Suprapubic skin (tissue), 4 donors: ENCODE results near the gene KRT20. TPM values are rescaled to one million over a fixed set of nuclear protein-coding genes. Genes with fewer than 3 reads are reported as not detected.
A peak's percentile ranks its signal among the peaks of the same experiment; 100 is the strongest.
"Not testable (repeated sequence)": the region's sequence is repeated elsewhere in the genome, so short reads cannot be mapped to it uniquely, and the experiment has no call there.

Source experiments
- DNase-seq, 2 donors: peaks; one replicate each; pipeline ENCODE4 v3.0.0-alpha.2; 2019; ENCODE audit warnings: low spot score in 2 of 2
- H3K27ac ChIP-seq: fragments of 200-600 bp; sonication (generic); one replicate; pipeline ENCODE4 v1.5.1; 2019
- H3K27me3 ChIP-seq: fragments of 200-600 bp; sonication (generic); one replicate; pipeline ENCODE4 v1.5.1; 2019
- H3K36me3 ChIP-seq: fragments of 200-600 bp; sonication (generic); one replicate; pipeline ENCODE4 v1.5.1; 2019
- H3K4me1 ChIP-seq: fragments of 200-600 bp; sonication (generic); one replicate; pipeline ENCODE4 v1.5.1; 2019
- H3K4me3 ChIP-seq: fragments of 200-600 bp; sonication (generic); one replicate; pipeline ENCODE4 v1.5.1; 2019; ENCODE audit warnings: mild to moderate bottlenecking
- H3K9me3 ChIP-seq: fragments of 200-600 bp; sonication (generic); one replicate; pipeline ENCODE4 v1.5.1; 2019
- CTCF ChIP-seq, 2 donors: fragments of 200-600 bp in 1 of 2; fragments of 450-650 bp in 1 of 2; sonication (generic) in 1 of 2; IDR thresholded peaks; one replicate each; pipeline ENCODE4 v1.5.1; 2016 to 2019; ENCODE audit warnings: antibody characterized with exemption in 2 of 2, mild to moderate bottlenecking in 1 of 2, moderate library complexity in 1 of 2
- EP300 ChIP-seq: sonication (generic); formaldehyde crosslinking; IDR thresholded peaks from one replicate; pipeline ENCODE4 v1.6.1; 2017; ENCODE audit warnings: antibody characterized with exemption
- POLR2A ChIP-seq, 2 donors: fragments of 450-650 bp; IDR thresholded peaks; one replicate each; pipeline ENCODE4 v1.6.1; 2017; ENCODE audit warnings: antibody characterized with exemption in 2 of 2, mild to moderate bottlenecking in 2 of 2, moderate library complexity in 2 of 2
- POLR2AphosphoS5 ChIP-seq, 3 donors: sonication (generic); formaldehyde crosslinking; IDR thresholded peaks; one replicate each; pipeline ENCODE4 v1.6.1; 2017; ENCODE audit warnings: antibody characterized with exemption in 3 of 3
- WGBS: methylation state at CpG from one replicate; pipeline ENCODE4 v1.1.5; 2018; 5-methylcytosine and 5-hydroxymethylcytosine counted together
- total RNA-seq, 4 donors: library from RNA; depleted of rRNA; stranded (reverse); fragments of >200 nt; gene quantifications; one replicate each; pipeline ENCODE4 v1.1.0, GENCODE V29; 2016

KRT20 gene
- total RNA-seq, 4 donors from 2014 or later = 0.60 TPM; not detected in 3

- TF ChIP-seq POLR2A (IDR thresholded peaks at IDR 0.05) (no peak), CTCF (IDR thresholded peaks at IDR 0.05) (no peak), POLR2AphosphoS5 (IDR thresholded peaks at IDR 0.05) (no peak)
- no peak for DNase-seq
- H3K9me3 ChIP-seq = no peaks in the 10 kb centered on the region
- H3K4me3 ChIP-seq = no peak overlapping the region
- no peaks in the 10 kb centered on the region for H3K36me3 ChIP-seq
- 63% methylated on average over 2 of the region's 2 CpGs for WGBS
- peaks cover 10% of the 10 kb centered on the region for H3K4me1 ChIP-seq
- H3K27me3 ChIP-seq = no peaks in the 10 kb centered on the region
- no peak overlapping the region for H3K27ac ChIP-seq
Measured at GRCh38 chr17:40921026-40921425, 36.0 kb upstream of the KRT20 start.

GRCh38 chr17:40917116-40917515 is 32.1 kb upstream of the KRT20 start:
- H3K4me1 ChIP-seq = peaks cover 32% of the 10 kb centered on the region
- not testable (repeated sequence) for H3K4me3 ChIP-seq, DNase-seq, H3K9me3 ChIP-seq, H3K27ac ChIP-seq, H3K27me3 ChIP-seq, H3K36me3 ChIP-seq
- 98% methylated on average over 2 of the region's 2 CpGs for WGBS

GRCh38 chr17:40916366-40916765 is 31.3 kb upstream of the KRT20 start:
- H3K36me3 ChIP-seq = no peaks in the 10 kb centered on the region
- no peaks in the 10 kb centered on the region for H3K27me3 ChIP-seq
- TF ChIP-seq POLR2AphosphoS5 (IDR thresholded peaks at IDR 0.05) (no peak), POLR2A (IDR thresholded peaks at IDR 0.05) (no peak), CTCF (IDR thresholded peaks at IDR 0.05) (no peak), EP300 (no peak)
- WGBS = 0% methylated on average over 1 of the region's 1 CpG
- H3K4me3 ChIP-seq = no peak overlapping the region
- H3K27ac ChIP-seq = no peak overlapping the region
- DNase-seq = no peak
- H3K4me1 ChIP-seq = peaks cover 36% of the 10 kb centered on the region
- H3K9me3 ChIP-seq = no peaks in the 10 kb centered on the region

GRCh38 chr17:40915721-40916256 is 30.7 kb upstream of the KRT20 start:
- peak overlapping the region; percentile 49 for H3K27ac ChIP-seq
- H3K27me3 ChIP-seq = no peaks in the 10 kb centered on the region
- no peak overlapping the region for H3K4me3 ChIP-seq
- TF ChIP-seq POLR2AphosphoS5 (IDR thresholded peaks at IDR 0.05) (no peak), EP300 (no peak), CTCF (IDR thresholded peaks at IDR 0.05) (no peak), POLR2A (IDR thresholded peaks at IDR 0.05) (no peak)
- WGBS = 57% methylated on average over 2 of the region's 2 CpGs
- H3K36me3 ChIP-seq = no peaks in the 10 kb centered on the region
- no peak for DNase-seq
- H3K9me3 ChIP-seq = no peaks in the 10 kb centered on the region
- peaks cover 41% of the 10 kb centered on the region for H3K4me1 ChIP-seq

- DNase-seq = no peak
- H3K27me3 ChIP-seq = no peaks in the 10 kb centered on the region
- TF ChIP-seq POLR2AphosphoS5 (IDR thresholded peaks at IDR 0.05) = no peak
- no peak for TF ChIP-seq CTCF (IDR thresholded peaks at IDR 0.05)
- TF ChIP-seq EP300 = no peak
- TF ChIP-seq POLR2A (IDR thresholded peaks at IDR 0.05) = no peak
- peaks cover 44% of the 10 kb centered on the region for H3K4me1 ChIP-seq
- H3K27ac ChIP-seq = peak overlapping the region; percentile 49
- H3K4me3 ChIP-seq = no peak overlapping the region
- H3K9me3 ChIP-seq = no peaks in the 10 kb centered on the region
- no peaks in the 10 kb centered on the region for H3K36me3 ChIP-seq
- WGBS = 27% methylated on average over 3 of the region's 3 CpGs
Measured at GRCh38 chr17:40915199-40915661, 30.2 kb upstream of the KRT20 start.
